NT2/D1 (cell line): ENCODE results near the gene CEP95.

ENCODE experiments used
- SUZ12 ChIP-seq: IDR thresholded peaks from 2 replicates; pipeline ENCODE4 v1.6.1; 2011; ENCODE audit not compliant: insufficient read length, insufficient read depth; ENCODE audit errors: extremely low read depth
- YY1 ChIP-seq: IDR thresholded peaks from 2 replicates; pipeline ENCODE4 v1.6.1; 2011; ENCODE audit not compliant: insufficient read length, insufficient read depth
- ZNF274 ChIP-seq: IDR thresholded peaks from 2 replicates; pipeline ENCODE4 v1.6.1; 2011; ENCODE audit warnings: mild to moderate bottlenecking, low read depth, low read length

DNA sequence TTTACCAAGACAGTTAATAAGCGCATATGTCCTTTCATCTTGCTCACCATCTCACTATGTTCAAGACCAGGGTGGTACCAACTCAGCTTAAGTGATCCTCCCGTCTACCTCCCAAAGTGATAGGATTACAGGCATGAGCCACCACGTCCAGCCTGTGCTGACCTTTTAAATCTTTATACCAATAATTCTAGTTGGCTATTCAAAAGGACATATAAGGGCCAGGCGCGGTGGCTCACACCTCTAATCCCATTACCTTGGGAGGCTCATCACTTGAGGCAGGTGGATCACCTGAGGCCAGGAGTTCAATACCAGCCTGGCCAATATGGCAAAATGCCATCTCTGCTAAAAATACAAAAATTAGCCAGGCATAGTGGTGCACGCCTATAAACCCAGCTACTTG is 2.4 kb downstream of the CEP95 start:
- TF ChIP-seq YY1 (no peak), ZNF274 (no peak), SUZ12 (no peak)
